Measurements from ENCODE around the gene PPL.

Gene PPL

DNA sequence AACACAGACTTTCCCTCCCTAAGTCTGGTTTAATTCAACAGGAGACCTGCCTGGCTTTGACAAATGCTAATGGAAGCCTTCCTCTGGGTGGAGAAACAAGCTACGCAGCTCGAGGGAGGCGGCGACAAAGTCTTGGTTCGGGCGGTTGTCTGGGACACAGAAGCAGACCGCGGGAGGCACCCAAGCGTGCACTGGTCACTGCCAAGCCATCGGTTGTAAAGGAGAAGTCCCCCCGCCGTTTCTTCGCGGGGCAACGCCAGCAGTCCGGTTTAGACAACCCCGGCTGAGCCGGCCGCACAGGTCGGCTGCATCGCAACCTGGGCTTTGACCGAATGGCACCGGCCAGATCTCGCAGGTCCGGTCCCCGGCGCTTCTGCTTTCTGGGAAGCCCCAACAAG, 90.4 kb downstream of the PPL start:
- TF ChIP-seq POLR2AphosphoS5 (IDR thresholded peaks at IDR 0.05; ENCODE audit: low read depth, low read length) (no peak), TAF1 (IDR thresholded peaks at IDR 0.05; ENCODE audit: borderline replicate concordance, low read depth, low read length) (no peak), POLR2A (IDR thresholded peaks at IDR 0.05; ENCODE audit: low read depth, low read length) (no peak)
- FAIRE-seq (peak; percentile 24), DNase-seq (ENCODE audit: insufficient read length) (peak; percentile 39)

DNA sequence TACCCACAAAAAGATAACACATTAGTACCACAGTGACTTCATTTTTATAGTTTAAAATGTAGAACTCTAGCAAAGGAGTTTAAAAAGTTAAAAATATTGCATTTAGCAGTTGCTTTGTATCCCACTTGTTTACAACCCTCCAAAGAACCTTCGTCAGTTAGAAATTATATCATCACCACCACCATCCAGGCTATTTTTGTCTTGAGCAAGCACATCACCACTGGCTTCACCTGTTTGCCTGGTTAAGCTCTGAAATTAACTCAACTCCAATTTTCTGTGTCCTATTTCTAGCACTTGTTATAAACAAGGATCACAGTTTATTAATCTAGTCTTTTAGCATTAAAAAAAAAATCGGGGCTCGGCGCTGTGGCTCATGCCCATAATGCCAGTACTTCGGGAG, 96.0 kb downstream of the PPL start:
- FAIRE-seq (no peak), DNase-seq (ENCODE audit: insufficient read length) (no peak)
- no peak for TF ChIP-seq POLR2A (IDR thresholded peaks at IDR 0.05; ENCODE audit: low read depth, low read length)
- TF ChIP-seq POLR2AphosphoS5 (IDR thresholded peaks at IDR 0.05; ENCODE audit: low read depth, low read length), result no peak
- no peak for TF ChIP-seq TAF1 (IDR thresholded peaks at IDR 0.05; ENCODE audit: borderline replicate concordance, low read depth, low read length)

DNA sequence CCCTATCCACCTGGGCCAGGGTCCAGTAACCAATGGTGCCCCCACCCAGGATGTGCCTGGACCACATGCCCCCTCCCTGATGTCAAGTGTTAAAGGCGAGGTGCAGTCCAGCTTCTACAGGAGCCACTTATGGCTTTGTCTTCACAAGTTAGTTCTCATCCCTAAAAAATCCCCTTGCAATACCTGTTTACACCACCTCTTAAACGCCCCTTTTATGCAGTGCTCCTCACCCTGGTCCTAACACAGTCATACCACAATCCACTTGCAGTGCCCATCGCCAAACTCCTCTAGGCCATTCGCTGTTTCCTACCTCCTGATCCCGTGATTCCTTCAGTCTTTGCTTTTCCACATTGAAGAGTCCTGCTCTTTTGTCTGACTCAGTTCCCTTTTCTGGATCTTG, 97.0 kb downstream of the PPL start:
- DNase-seq (ENCODE audit: insufficient read length), result no peak
- TF ChIP-seq POLR2AphosphoS5 (IDR thresholded peaks at IDR 0.05; ENCODE audit: low read depth, low read length) (no peak), POLR2A (IDR thresholded peaks at IDR 0.05; ENCODE audit: low read depth, low read length) (no peak), TAF1 (IDR thresholded peaks at IDR 0.05; ENCODE audit: borderline replicate concordance, low read depth, low read length) (no peak)
- FAIRE-seq, result no peak

DNA sequence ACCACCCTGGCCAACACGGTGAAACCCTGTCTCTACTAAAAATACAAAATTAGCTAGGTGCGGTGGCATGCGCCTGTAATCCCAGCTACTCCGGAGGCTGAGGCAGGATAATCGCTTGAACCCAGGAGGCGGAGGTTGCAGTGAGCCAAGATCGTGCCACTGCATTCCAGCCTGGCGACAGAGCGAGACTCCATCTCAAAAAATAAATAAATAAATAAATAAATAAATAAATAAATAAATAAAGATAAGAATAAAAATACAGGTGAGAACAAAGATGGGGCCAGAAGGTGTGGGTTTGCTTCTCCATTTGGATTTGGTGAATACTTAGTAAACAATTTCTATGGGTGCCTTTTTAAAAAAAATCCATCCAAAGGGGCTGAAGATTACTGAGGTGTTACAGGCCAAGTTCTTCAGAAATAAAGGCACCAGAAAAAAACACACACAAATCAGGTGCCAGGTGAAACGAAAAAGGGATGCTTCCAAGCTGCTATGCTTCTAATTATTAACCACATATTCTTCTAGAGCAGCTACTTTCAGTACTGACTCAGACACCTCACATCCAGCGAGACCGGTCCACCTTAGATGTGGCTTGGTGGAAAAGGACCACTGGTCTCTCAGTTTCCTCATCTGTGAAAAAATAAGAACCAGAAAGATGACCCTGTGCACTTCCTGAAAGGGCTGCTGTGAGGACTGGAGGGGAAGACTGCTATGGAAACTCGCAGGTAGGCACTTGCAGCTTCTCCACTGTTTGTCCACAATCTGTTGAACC, 99.0 kb downstream of the PPL start:
- DNase-seq (ENCODE audit: insufficient read length) (no peak), FAIRE-seq (no peak)
- TF ChIP-seq TAF1 (IDR thresholded peaks at IDR 0.05; ENCODE audit: borderline replicate concordance, low read depth, low read length), result no peak
- TF ChIP-seq POLR2A (IDR thresholded peaks at IDR 0.05; ENCODE audit: low read depth, low read length), result no peak
- no peak for TF ChIP-seq POLR2AphosphoS5 (IDR thresholded peaks at IDR 0.05; ENCODE audit: low read depth, low read length)

DNA sequence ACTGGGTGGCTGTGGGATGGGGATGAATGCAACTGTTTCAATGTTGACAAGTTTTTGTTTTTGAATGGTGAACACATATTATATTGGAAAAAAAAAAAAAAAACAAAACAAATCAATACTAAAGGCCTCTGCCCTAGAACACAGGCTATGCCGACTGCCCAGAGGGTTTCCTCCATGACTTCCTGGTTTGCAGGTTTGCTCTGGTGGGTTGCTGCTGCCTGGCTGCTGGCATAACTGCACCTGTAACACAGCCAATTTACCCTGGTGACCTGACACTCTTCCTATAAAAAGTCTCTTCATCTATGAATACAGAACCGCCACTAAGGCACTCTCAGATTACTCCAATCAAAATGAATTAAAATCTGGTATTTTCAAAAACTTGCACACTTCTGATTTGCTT, 100.2 kb downstream of the PPL start:
- TF ChIP-seq POLR2A (IDR thresholded peaks at IDR 0.05; ENCODE audit: low read depth, low read length), result no peak
- no peak for TF ChIP-seq POLR2AphosphoS5 (IDR thresholded peaks at IDR 0.05; ENCODE audit: low read depth, low read length)
- TF ChIP-seq TAF1 (IDR thresholded peaks at IDR 0.05; ENCODE audit: borderline replicate concordance, low read depth, low read length), result no peak
- DNase-seq (ENCODE audit: insufficient read length) (no peak), FAIRE-seq (no peak)

- TF ChIP-seq TAF1 (IDR thresholded peaks at IDR 0.05; ENCODE audit: borderline replicate concordance, low read depth, low read length), result no peak
- TF ChIP-seq POLR2AphosphoS5 (IDR thresholded peaks at IDR 0.05; ENCODE audit: low read depth, low read length), result no peak
- TF ChIP-seq POLR2A (IDR thresholded peaks at IDR 0.05; ENCODE audit: low read depth, low read length), result no peak
- FAIRE-seq (no peak), DNase-seq (ENCODE audit: insufficient read length) (no peak)
Observed at GRCh38 chr16:4833584-4833983, 103.4 kb downstream of the PPL start.

DNA sequence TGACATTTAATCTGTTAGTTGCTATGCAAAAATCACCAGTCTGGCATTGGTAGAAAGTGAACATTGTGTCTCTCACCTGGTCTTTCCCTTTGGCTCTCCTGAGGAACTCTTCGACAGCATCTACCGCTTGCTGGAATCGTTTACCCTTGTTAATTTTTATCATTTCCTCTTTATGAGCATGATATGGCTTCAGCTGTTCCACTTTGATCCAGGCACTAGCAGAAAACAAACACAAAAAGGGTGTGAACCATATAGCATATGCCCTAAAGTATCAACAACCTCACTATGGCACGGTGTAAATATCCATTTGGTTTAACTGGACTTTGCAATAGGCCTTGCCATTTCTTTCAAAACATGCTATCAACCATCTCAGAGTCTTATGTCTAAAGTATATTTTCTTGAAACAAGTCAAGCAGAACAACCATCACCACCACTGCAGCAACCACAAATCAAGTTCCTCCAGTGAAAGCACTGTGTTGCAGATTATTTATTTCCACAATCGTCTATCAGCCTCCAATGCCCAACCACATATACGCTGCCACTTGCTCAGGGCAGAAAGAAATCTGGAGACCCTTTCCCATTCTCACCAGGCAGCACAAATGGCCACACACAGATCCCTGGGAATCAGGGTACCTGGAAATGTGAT, 104.1 kb downstream of the PPL start:
- FAIRE-seq (no peak), DNase-seq (ENCODE audit: insufficient read length) (no peak)
- TF ChIP-seq TAF1 (IDR thresholded peaks at IDR 0.05; ENCODE audit: borderline replicate concordance, low read depth, low read length) (no peak), POLR2AphosphoS5 (IDR thresholded peaks at IDR 0.05; ENCODE audit: low read depth, low read length) (no peak), POLR2A (IDR thresholded peaks at IDR 0.05; ENCODE audit: low read depth, low read length) (no peak)
